ENCODE results near the gene EIF3L. TPM values are rescaled to one million over a fixed set of nuclear protein-coding genes. Genes with fewer than 3 reads are reported as not detected.

The EIF3L gene
- total RNA-seq, 1 donor: 1,099 TPM

DNA sequence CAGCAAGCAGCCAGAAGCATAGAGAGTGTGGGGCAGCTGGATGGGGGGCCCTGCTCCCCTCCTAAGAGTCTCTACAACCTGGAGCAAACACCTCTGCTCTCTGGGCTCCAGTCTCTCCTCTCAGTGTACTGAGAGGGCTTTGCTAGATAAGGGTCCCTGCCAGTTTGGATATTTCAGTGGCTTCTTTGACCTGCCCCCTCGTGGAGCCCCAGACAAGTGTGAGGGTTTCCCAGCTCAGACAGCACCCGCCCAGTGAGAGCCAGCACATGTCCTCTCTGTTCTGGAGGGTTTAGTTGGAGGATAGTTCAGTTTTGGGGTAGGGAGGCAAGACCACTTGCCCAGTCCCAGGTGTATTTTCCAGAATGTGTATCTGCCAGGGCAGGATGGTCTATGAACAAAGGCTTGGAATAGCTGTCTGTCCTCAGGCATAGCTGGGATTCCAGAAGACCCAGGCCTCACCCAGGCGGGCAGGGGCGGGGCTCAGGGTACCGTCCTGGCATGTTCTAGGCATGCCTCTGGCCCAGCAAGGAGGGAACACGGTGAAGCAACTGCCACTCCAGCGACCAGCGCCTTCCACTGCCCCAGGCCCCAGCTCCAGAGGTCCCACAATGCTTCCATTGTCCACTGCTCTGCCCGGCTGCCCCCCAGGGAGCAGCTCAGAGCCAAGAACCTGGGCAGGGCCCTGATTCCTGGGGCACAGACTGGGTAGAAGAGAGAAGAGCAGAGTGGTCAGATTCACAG lies 49.4 kb downstream of the EIF3L start:
- no peak for DNase-seq (ENCODE audit: low read depth in 2 of 3, low spot score in 2 of 3)

DNA sequence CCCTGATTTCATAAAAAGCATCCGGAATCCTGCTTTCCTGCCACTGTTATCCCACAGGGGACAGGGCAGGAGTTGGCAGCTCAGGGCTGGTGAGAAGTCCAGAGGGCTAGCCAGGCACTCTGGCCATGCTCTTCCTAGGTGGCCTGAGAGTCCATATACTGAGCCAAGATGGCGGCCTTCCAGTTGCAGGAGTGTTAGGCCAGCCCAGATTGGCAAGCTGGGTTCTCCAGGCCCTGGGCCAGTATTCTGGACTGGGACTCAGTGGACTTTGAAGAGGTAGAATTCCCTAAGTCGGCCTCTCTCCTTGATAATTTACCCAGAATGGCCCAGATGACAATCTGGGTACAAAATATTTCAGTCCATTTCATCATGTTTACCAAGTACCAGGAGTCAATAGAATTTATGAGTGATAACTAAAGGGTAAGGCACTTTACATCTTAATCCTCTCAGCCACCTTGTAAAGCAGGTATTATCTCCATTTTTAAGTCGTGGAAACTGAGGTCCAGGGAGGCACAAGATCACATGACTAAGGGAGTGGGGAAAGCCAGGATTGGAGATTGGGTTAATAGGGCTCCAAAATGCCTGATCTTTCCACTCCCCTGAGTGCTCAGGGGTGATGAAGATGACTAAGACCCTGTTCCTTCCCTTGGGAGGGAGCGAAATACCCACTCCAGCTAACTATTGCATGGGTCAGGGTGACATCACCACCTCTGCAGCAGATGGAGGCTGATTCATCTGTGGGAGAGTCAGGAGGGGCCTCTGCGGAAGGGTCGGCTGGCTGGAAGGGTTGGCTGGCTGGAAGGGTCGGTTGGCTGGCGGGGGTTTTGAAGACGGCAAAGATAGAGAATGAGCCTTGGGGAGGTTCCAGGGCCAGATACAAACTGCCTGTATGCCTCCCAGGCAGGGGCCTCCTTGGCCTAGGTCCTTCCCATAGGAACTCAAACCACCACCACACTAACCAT lies 55.6 kb downstream of the EIF3L start:
- DNase-seq (ENCODE audit: low read depth in 2 of 3, low spot score in 2 of 3): peak in 2 of 3 donors; percentile 40 to 74

DNA sequence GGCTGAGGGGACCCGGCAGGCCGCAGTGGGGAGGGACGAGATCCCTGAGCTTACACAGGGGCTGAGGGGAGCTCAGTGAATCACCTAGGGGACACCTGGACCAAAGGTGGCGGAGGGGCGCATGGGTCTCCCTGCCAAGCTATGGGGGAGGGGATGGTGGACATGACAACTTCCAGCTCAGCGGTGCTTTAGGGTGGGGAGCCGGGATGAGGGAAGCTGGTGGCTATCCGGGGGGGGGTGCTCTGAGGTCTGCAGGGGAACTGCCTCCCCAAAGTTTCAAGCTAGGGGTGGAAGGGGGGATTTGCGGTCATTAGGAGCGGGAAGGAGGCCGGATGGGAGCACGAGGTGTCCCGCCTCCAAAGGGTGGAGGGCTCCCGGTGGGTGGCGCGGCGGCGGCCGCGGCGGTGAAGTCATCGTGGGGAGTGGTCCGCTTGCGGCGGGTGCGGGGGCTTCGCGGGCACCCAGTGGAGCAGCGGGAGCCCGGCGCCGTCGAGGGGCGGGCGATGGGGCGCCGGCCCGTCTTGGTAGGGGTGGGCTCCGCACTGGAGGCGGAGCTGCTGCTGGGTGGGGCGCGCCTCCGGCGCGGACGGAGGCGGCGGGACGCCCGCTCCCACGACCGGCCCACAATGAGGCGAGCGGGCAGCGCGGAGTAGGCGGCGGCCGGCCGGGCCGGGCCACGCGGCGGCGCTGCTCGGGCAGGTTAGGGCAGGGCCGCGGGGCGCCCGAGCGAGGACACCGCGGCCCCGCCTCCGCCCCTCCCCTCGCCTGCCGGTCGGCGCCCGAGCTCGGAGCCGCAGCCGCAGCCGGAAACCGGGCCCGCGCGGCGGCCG lies 56.5 kb downstream of the EIF3L start, which contains the start of gene MICALL1:
Gene MICALL1 (plus strand): TSS at position 764 of the 830 bp plus-strand sequence. CDS start 126 bp downstream, outside the sequence.
- peak; percentile 37 to 79 (median 56) for DNase-seq (ENCODE audit: low read depth in 2 of 3, low spot score in 2 of 3)

DNA sequence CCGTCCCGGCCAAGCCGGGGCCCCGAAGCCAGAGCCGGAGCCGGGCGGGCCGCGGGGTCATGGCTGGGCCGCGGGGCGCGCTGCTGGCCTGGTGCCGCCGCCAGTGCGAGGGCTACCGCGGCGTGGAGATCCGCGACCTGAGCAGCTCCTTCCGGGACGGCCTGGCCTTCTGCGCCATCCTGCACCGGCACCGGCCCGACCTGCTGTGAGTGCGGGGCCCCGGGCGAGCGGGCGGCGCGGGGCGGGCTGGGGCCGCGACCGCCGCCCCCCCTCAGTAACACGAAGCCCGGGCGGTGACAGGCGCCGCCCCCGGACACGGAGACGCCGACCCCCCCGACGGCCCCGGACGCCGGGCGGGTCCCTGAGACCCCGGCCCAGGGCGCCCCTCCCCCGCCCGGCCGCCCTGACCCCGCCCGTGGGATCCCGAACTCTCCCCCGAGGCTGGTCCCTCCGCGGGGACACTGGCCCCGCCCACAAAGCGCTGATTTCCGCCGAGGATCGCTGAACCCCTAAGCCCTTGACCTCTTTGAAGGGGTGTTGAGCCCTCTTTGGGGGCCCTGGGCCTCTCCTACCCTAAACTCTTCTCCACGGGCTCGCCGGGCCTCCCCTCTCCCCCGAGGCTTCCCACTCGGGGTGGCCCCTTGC lies 57.3 kb downstream of the EIF3L start:
- peak in 1 of 3 donors; percentile 21 for DNase-seq (ENCODE audit: low read depth in 2 of 3, low spot score in 2 of 3)

DNA sequence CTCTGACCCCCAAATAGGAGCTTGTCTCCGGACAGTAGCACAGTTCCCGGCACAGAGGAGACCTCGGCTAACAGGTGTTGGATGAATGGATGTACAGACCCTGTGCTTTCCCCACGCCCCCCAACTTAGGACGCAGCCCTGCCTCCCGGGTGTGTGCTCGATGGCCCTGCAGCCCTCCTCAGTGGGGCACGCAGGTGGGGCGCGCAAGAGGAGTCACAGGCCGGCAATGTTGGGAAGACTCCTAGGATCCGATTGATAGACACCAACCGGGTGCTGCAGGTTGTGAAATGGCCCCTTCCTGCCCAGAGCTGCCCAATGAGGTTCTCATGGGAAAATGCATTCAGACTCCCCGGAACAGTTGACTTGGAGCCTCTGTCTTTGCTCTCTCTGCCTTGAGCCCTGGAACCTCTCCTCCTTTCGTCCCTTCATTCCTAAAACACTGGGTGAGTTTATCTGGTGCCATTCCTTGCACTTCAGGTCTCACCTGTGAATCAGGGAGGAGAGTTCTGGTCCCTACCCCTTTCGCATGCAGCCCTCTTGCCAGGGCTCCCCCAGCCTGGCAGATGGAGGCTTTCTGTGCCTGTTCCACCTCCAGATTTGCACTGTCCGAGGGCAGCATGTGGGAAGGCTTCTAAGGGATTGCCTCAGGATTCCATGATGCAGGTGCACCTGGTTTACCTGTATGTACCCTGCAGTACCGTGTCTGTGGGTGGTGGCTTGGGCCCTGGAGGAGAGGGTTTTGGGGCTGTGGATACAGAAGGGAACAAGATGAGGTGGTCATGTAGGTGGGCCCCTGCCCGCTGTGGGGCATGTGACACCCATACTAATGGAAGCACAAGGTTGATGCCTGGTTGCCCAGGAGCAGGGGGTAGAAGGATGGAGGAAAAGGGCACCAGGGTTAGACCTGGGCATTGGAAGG lies 58.1 kb downstream of the EIF3L start:
- DNase-seq (ENCODE audit: low read depth in 2 of 3, low spot score in 2 of 3): no peak

DNA sequence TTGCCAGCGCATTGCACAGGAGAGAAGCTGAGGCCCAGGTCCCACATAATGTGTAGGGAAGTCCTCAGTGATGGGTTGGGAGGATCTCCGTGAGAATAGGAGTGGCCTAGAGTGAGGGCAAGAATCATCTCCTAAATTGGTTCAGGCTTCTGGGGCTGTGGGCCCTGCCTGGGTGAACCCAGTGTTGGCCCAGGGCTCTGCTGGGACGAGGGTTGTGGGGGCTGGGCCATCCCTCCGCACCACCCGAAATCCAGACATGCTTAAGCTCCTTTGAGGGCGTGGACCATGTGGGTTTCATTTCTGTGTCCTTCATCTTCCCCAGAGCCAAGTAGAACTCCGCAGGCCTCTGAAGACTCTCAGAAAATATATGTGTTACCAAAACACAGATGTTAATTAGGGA lies 60.5 kb downstream of the EIF3L start:
- DNase-seq (ENCODE audit: low read depth in 2 of 3, low spot score in 2 of 3): no peak

DNA sequence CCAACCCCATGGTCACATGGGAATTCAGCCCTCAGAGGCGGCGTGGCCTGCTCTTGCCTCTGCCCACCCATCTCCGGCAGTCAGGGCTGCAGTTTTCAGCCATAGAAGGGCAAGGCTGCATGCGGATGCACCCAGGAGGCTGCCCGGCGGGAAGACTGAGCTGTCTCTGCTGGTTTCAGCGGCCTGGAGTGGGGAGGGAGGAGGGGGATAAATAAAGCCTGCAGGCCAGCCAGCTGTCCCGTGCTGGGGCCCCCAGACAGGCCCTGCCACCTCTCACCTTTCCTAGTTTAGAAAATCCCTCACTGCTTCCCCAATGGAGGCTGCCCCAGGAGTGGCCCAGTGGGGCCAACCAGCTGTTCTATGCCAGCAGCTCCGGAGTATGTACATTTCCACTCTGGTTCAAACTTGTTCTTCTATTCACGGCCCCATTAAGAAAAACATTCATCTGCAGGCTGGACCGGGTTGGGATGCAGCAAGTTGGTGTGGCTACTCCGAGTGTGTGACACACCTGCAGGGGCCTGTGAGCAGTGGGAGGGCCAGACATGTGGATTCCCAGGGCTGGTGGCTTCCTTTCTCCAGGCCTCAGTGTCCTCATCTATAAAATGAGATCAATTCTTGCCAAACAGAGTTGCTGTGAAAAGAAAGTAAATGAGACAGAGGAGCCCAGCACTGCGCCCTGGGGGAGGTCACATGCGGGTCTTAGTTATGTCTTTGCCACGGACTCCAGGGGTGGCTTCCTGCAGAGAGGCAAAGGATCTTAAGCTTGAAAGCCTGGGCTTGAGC lies 61.9 kb downstream of the EIF3L start:
- no peak for DNase-seq (ENCODE audit: low read depth in 2 of 3, low spot score in 2 of 3)

DNA sequence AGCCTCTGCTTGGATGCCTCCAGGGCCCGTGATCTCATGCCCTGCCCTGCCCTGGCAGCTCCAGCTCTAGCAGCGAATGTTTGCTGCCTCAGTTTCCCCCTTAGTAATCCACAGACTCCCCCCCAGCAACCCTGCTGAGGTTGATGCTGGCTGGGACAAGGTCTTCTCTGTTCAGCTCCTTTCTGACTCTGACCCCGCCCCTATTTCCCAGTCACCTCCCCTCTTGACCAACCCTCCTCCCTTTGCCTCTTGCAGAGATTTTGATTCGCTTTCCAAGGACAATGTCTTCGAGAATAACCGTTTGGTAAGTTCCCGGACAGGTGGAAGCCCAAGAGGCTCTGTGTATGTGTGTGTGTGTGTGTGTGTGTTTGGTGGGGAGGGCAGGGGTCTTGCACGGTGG lies 62.5 kb downstream of the EIF3L start:
- no peak for DNase-seq (ENCODE audit: low read depth in 2 of 3, low spot score in 2 of 3)

DNA sequence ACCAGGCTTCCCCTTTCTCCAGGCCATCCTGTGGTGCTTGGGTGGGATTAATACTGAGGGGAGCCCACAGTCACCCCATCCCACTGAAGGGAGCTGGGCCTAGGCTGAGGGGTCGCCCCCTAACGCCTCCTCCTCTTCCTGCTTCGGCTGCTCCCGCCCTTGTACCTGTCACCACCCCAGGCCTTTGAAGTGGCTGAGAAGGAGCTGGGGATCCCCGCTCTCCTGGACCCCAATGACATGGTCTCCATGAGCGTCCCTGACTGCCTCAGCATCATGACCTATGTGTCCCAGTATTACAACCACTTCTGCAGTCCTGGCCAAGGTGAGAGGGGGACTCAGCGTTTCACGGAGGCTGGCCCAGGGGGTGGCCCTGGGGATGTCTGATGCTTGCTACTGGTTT lies 63.0 kb downstream of the EIF3L start:
- DNase-seq (ENCODE audit: low read depth in 2 of 3, low spot score in 2 of 3): no peak

DNA sequence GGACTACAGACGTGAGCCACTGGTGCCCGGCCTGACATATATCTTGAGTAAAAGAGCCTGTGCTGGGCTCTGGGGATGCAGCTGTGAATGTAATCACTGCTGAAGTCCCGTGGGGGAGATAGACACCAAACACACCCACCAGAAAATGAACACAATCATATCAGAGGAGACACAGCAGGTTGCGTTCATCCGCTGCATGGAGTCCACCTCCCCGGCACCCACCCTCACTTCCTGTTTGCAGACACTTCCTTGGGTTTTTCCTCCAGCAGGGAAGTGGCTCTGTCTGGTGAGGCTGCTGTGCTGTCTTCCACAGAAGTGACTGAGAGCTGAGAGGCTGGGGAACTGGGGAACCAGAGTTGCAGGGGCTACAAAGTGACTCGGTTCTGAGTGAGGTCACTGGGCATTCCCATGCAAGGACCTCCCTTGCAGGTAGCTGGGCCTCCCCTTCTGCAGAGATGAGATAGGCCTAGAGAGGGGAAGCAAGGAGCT lies 64.1 kb downstream of the EIF3L start:
- no peak for DNase-seq (ENCODE audit: low read depth in 2 of 3, low spot score in 2 of 3)

DNA sequence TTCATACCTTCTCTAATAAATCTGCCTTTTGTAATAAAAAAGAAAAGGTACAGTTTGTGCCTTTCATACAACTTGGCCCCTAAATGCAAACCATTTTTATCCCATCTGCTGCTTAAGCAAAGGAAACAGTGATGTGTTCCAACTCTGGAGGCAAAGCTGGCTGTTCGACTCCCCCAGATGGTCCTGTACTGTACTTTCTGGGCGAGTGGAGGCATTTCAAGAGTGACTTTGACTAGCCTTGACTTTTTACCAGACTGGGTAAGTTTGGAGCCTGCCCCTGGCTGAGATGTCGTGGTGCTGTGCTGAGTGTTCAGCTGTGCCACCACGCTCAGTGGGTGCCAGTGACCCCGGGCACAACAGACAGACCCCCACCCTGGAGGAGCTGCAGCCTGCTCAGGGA lies 67.1 kb downstream of the EIF3L start:
- no peak for DNase-seq (ENCODE audit: low read depth in 2 of 3, low spot score in 2 of 3)

DNA sequence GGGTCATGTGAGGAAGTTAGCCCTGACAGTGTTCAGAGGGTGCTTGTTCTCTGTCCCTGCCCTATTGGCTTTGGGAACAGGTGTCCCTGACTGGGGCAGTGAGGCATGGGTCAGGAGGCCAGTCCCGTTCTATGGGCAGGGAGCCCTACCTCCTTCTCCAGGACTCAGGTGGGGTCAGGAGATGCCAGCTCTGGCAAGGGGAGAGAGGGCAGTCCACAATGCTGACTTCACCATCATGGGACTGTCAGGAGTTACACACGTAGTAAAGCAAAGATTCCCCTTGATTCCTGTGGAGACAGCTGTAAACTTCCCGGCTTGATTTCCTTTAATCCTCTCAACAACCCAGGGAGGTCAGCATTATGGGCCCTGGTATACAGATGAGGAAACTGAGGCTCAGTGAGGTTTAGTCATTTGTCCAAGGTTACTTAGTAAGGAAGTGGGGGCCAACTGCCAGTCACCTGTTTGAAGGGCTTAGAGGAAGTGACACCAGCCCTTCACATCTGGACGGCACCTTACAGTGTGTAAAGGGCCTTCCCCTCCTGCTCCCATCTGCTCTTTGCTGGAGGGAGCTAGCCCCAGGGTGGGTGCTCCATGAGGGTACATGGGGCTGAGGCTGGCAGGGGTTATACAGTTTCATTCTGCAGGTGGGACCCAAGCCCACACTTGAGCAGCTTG lies 68.8 kb downstream of the EIF3L start:
- DNase-seq (ENCODE audit: low read depth in 2 of 3, low spot score in 2 of 3): no peak

DNA sequence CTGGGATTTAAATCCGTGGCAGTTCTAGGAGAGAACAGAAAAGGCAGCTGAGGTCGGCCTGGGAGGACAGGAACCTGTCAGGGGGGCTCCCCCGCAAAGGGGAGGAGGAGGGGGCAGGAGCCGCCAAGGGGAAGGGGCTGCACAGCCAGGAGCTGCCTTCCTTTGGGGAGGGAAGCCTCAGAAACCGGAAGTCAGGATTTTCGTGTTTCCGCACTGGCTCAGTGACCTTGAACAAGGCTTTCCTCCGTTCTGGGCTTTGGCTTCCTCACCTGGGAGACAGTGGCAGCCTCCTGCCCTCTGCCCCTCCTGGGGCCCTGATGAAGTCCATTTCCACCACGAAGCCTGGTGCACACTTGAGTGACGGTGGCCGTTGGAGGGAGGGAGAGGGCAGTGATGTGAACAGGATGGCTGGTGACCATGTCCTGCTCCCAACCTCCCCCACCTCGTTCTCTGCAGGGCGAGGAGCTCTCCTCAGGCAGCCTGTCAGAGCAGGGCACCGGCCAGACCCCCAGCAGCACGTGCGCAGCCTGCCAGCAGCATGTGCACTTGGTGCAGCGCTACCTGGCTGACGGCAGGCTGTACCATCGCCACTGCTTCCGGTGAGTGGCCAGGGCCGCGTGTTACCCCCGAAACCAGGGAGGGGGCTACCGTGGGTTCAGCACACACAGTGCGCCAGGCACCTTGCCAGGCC lies 69.5 kb downstream of the EIF3L start:
- DNase-seq (ENCODE audit: low read depth in 2 of 3, low spot score in 2 of 3): no peak

DNA sequence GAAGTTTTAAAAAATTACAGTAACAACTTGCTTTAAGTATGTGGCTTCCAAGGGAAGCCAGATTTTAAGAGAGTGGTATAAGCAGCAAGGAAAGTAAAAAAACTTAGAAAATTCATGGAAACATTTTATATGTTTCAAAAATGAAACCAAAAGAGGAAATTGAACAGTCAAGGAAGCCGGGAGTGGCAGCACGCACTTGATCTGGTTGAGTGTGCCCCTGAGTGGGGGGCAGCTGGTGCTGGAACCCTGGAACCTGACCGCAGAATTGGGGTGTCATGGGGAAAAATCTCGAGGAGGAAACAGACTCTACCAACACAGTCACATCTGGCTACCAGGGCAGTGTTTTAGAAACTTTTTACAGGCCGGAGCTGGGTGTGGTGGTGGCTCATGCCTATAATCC lies 70.9 kb downstream of the EIF3L start:
- DNase-seq (ENCODE audit: low read depth in 2 of 3, low spot score in 2 of 3): peak in 2 of 3 donors; percentile 36 to 70

DNA sequence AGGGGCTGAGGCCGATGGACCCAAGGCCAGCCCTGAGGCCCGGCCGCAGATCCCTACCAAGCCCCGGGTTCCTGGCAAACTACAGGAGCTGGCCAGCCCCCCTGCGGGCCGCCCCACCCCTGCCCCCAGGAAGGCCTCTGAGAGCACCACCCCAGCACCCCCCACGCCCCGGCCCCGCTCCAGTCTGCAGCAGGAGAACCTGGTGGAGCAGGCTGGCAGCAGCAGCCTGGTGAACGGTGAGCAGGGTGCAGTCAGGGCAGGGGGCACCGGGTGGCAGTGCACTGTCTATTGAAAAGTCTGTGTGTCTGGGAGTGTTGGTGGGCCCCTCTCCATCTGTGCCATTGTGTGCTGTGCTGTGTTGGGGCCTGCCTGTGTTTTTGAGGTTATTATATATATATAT lies 73.0 kb downstream of the EIF3L start:
- peak in 2 of 3 donors; percentile 20 to 53 for DNase-seq (ENCODE audit: low read depth in 2 of 3, low spot score in 2 of 3)

DNA sequence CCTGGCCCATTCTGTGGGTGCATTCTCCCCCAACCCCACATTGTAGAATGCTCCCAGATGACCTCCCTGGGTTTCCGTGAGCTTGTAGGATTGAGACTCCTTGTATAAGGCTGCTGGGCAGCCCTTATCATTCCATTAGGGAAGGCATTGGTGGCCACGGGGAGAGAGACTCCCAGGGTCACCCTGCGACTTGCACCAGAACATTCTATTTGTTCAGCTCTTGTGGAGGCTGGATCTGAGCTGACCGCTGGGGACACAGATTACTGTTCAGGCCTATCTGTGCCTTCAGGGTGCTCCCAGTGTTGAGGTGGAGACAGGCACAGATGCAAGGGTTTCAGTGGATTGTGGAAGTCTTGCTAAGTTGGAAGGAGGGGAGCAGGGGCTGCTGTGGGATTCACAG lies 74.7 kb downstream of the EIF3L start:
- DNase-seq (ENCODE audit: low read depth in 2 of 3, low spot score in 2 of 3): no peak

All from hematopoietic multipotent progenitor cell (in vitro differentiated cells).